ENCODE data around the gene CCNY.

GRCh38 chr10:35540296-35541164, 204.2 kb downstream of the CCNY start:
- TF ChIP-seq CTCF (IDR thresholded peaks at IDR 0.05), result no peak
- TF ChIP-seq POLR2A (IDR thresholded peaks at IDR 0.05), result no peak
- TF ChIP-seq EP300 (IDR thresholded peaks at IDR 0.05), result no peak
